T-cell (primary cell): ENCODE measurements around the gene HMG20A. TPM values are rescaled to one million over a fixed set of nuclear protein-coding genes. Genes with fewer than 3 reads are reported as not detected.

ENCODE experiments used
- ATAC-seq, 4 experiments: fragments of 200-7000 bp in 3 of 4; fragments of 150-1000 bp in 1 of 4; cut with Tn5 transposase; replicated peaks in 1 of 4; 1 replicate in 3 of 4; 2 replicates in 1 of 4; pipeline ENCODE4 v1.10.0; 2021; ENCODE audit warnings: moderate library complexity in 3 of 4, mild to moderate bottlenecking in 2 of 4, moderate number of reproducible peaks in 1 of 4
- CTCF ChIA-PET, 2 donors: fragments of 300-600 bp; sonication (Branson Sonifier 250); formaldehyde crosslinking; loops; one replicate each; lab custom pipeline; 2022; ENCODE audit warnings: antibody characterized with exemption in 2 of 2; lab: Charles Lee
- POLR2A ChIA-PET, 2 donors: fragments of 300-600 bp; sonication (Branson Sonifier 250); formaldehyde crosslinking; loops; one replicate each; lab custom pipeline; 2022; ENCODE audit warnings: antibody characterized with exemption in 2 of 2; lab: Charles Lee
- DNase-seq, 35 experiments: peaks; one replicate each; pipeline versions ENCODE4 v3.0.0 to v3.0.0-alpha.2; 2013 to 2023
- H3K27ac ChIP-seq: one replicate; pipeline ENCODE4 v1.5.1; 2013; ENCODE audit warnings: low read length
- H3K27me3 ChIP-seq, 2 experiments: replicated peaks in 1 of 2; 1 replicate in 1 of 2; 2 replicates in 1 of 2; pipeline versions ENCODE4 v1.6.1 to v1.7.0; 2013; ENCODE audit warnings: low read length in 1 of 2, mixed read lengths in 1 of 2; ENCODE audit not compliant: control insufficient read depth in 2 of 2, insufficient read depth in 2 of 2; ENCODE audit errors: extremely low read depth in 1 of 2
- H3K36me3 ChIP-seq, 2 donors: 1 replicate in 1 of 2; 2 replicates in 1 of 2; pipeline versions ENCODE4 v1.6.1 to v1.7.0; 2013; ENCODE audit warnings: low read length in 1 of 2; ENCODE audit not compliant: control insufficient read depth in 2 of 2, insufficient read depth in 1 of 2; ENCODE audit errors: extremely low read depth in 1 of 2
- H3K4me1 ChIP-seq, 2 experiments: 1 replicate in 1 of 2; 2 replicates in 1 of 2; pipeline versions ENCODE4 v1.6.1 to v1.7.0; 2013; ENCODE audit warnings: low read length in 2 of 2, mixed read lengths in 1 of 2; ENCODE audit not compliant: insufficient read depth in 2 of 2, control insufficient read depth in 1 of 2; ENCODE audit errors: extremely low read depth in 1 of 2
- H3K4me3 ChIP-seq, 2 donors: 1 replicate in 1 of 2; 2 replicates in 1 of 2; pipeline versions ENCODE4 v1.5.1 to v1.7.0; 2013; ENCODE audit warnings: mild to moderate bottlenecking in 2 of 2, low read length in 1 of 2, moderate library complexity in 1 of 2; ENCODE audit not compliant: control insufficient read depth in 1 of 2; ENCODE audit errors: extremely low read depth in 1 of 2
- H3K9me3 ChIP-seq: 2 replicates; pipeline ENCODE4 v1.7.0; 2013
- H3K27ac Mint-ChIP-seq, 2 donors: one replicate each; pipeline ENCODE4 v1.8.0; 2020 to 2021; ENCODE audit warnings: mild to moderate bottlenecking in 2 of 2, mixed read lengths in 2 of 2
- H3K27me3 Mint-ChIP-seq, 2 donors: one replicate each; pipeline ENCODE4 v1.8.0; 2021 to 2022; ENCODE audit warnings: mixed read lengths in 2 of 2
- H3K36me3 Mint-ChIP-seq: one replicate; pipeline ENCODE4 v1.8.0; 2021; ENCODE audit warnings: mixed read lengths
- H3K4me1 Mint-ChIP-seq, 3 donors: one replicate each; pipeline ENCODE4 v1.8.0; 2020 to 2022; ENCODE audit warnings: mixed read lengths in 3 of 3, mild to moderate bottlenecking in 1 of 3
- H3K4me3 Mint-ChIP-seq, 3 donors: one replicate each; pipeline ENCODE4 v1.8.0; 2020 to 2022; ENCODE audit warnings: mild to moderate bottlenecking in 3 of 3, mixed read lengths in 3 of 3, moderate library complexity in 3 of 3
- H3K9me3 Mint-ChIP-seq, 3 donors: one replicate each; pipeline ENCODE4 v1.8.0; 2020 to 2022; ENCODE audit warnings: mixed read lengths in 3 of 3
- WGBS: methylation state at CpG from one replicate; pipeline ENCODE4 v1.1.5; 2013; ENCODE audit warnings: missing lambda C conversion rate; ENCODE audit not compliant: insufficient coverage; 5-methylcytosine and 5-hydroxymethylcytosine counted together
- total RNA-seq, 35 experiments: library from RNA in 6 of 35; stranded (reverse) in 6 of 35; fragments of 120-200 nt in 1 of 35; gene quantifications; one replicate each; pipeline versions ENCODE4 v1.2.1 to v1.2.4 and lab custom pipeline; 2013 to 2026

Gene HMG20A
- total RNA-seq, 5 donors from 2014 or later (not counting 1 experiment from before 2014, with no cell fraction given): 34.2 to 48.3 (median 42.0) TPM

GRCh38 chr15:77475001-77475400 is 54.3 kb downstream of the HMG20A start:
- DNase-seq (no peak), ATAC-seq (no peak)
- Mint-ChIP-seq H3K27ac (no peak overlapping the region), H3K27me3 (no peaks in the 10 kb centered on the region), H3K4me1 (no peaks in the 10 kb centered on the region), H3K4me3 (no peak overlapping the region), H3K9me3 (no peaks in the 10 kb centered on the region), H3K36me3 (peaks cover 69% of the 10 kb centered on the region)
- Histone ChIP-seq H3K27me3 (no peaks in the 10 kb centered on the region), H3K4me1 (no peaks in the 10 kb centered on the region), H3K36me3 (peaks cover 6 to 49% of the 10 kb centered on the region in 2 donors), H3K4me3 (no peak overlapping the region), H3K9me3 (no peaks in the 10 kb centered on the region), H3K27ac (no peak overlapping the region)
- ChIA-PET POLR2A (no interaction called here), CTCF (no interaction called here)
- WGBS: 100% methylated on average over 1 of the region's 2 CpGs

- H3K27me3 ChIP-seq: no peaks in the 10 kb centered on the region
- DNase-seq (no peak), ATAC-seq (no peak)
- H3K9me3 ChIP-seq: no peaks in the 10 kb centered on the region
- Mint-ChIP-seq H3K27me3 (no peaks in the 10 kb centered on the region), H3K4me1 (no peaks in the 10 kb centered on the region), H3K36me3 (peaks cover 68% of the 10 kb centered on the region), H3K4me3 (no peak overlapping the region), H3K27ac (no peak overlapping the region), H3K9me3 (no peaks in the 10 kb centered on the region)
- no peaks in the 10 kb centered on the region for H3K4me1 ChIP-seq
- 93% methylated on average over 3 of the region's 5 CpGs for WGBS
- no peak overlapping the region for H3K4me3 ChIP-seq
- H3K36me3 ChIP-seq: peaks cover 7 to 49% of the 10 kb centered on the region in 2 donors
- ChIA-PET POLR2A (no interaction called here), CTCF (interaction anchor here in 1 of 2 donors (0.6 to 1.0 kb wide), 2 partner anchors 21 to 64 kb away, joined by 3 read pairs; no protein-coding TSS in a partner anchor)
- no peak overlapping the region for H3K27ac ChIP-seq
Measured at GRCh38 chr15:77475898-77476297, 55.2 kb downstream of the HMG20A start.

GRCh38 chr15:77476995-77477394 is 56.3 kb downstream of the HMG20A start:
- Mint-ChIP-seq H3K4me3 (no peak overlapping the region), H3K27me3 (no peaks in the 10 kb centered on the region), H3K36me3 (peaks cover 64% of the 10 kb centered on the region), H3K27ac (no peak overlapping the region), H3K9me3 (no peaks in the 10 kb centered on the region), H3K4me1 (no peaks in the 10 kb centered on the region)
- ChIA-PET CTCF (interaction anchor here (0.6 to 1.0 kb wide), 4 partner anchors 20 to 1178 kb away, joined by 3 to 6 read pairs (median 3); no protein-coding TSS in a partner anchor), POLR2A (no interaction called here)
- H3K27me3 ChIP-seq: no peaks in the 10 kb centered on the region
- H3K4me1 ChIP-seq: no peaks in the 10 kb centered on the region
- H3K9me3 ChIP-seq: no peaks in the 10 kb centered on the region
- ATAC-seq (no peak), DNase-seq (no peak)
- peaks cover 7 to 49% of the 10 kb centered on the region in 2 donors for H3K36me3 ChIP-seq
- H3K4me3 ChIP-seq: no peak overlapping the region
- no peak overlapping the region for H3K27ac ChIP-seq
- no CpG with 5 or more reads among the region's 1 CpG for WGBS

GRCh38 chr15:77478051-77478450 is 57.4 kb downstream of the HMG20A start:
- CTCF ChIA-PET: no interaction called here
- no peak for ATAC-seq
- H3K27ac ChIP-seq: no peak overlapping the region
- H3K9me3 ChIP-seq: no peaks in the 10 kb centered on the region
- H3K9me3 Mint-ChIP-seq: no peaks in the 10 kb centered on the region
- H3K36me3 Mint-ChIP-seq: peaks cover 62% of the 10 kb centered on the region
- H3K27ac Mint-ChIP-seq: no peak overlapping the region
- no peaks in the 10 kb centered on the region for H3K4me1 Mint-ChIP-seq
- H3K36me3 ChIP-seq: peaks cover 7 to 50% of the 10 kb centered on the region in 2 donors
- H3K4me3 Mint-ChIP-seq: no peak overlapping the region
- H3K4me3 ChIP-seq: no peak overlapping the region
- H3K27me3 ChIP-seq: no peaks in the 10 kb centered on the region
- WGBS: 98% methylated on average over 7 of the region's 8 CpGs
- no peaks in the 10 kb centered on the region for H3K4me1 ChIP-seq
- no peak for DNase-seq
- POLR2A ChIA-PET: no interaction called here
- H3K27me3 Mint-ChIP-seq: no peaks in the 10 kb centered on the region

GRCh38 chr15:77479015-77479414 is 58.3 kb downstream of the HMG20A start:
- WGBS: no CpG with 5 or more reads among the region's 3 CpGs
- H3K27ac Mint-ChIP-seq: no peak overlapping the region
- CTCF ChIA-PET: no interaction called here
- Histone ChIP-seq H3K4me1 (no peaks in the 10 kb centered on the region), H3K9me3 (no peaks in the 10 kb centered on the region), H3K27ac (no peak overlapping the region), H3K27me3 (no peaks in the 10 kb centered on the region), H3K4me3 (no peak overlapping the region), H3K36me3 (peaks cover 10 to 59% of the 10 kb centered on the region in 2 donors)
- H3K9me3 Mint-ChIP-seq: no peaks in the 10 kb centered on the region
- no peak for ATAC-seq
- no peak overlapping the region for H3K4me3 Mint-ChIP-seq
- H3K36me3 Mint-ChIP-seq: peaks cover 65% of the 10 kb centered on the region
- DNase-seq: no peak
- POLR2A ChIA-PET: interaction anchor here in 1 of 2 donors (0.8 kb wide), 1 partner anchor 145 kb away, joined by 3 read pairs; no protein-coding TSS in a partner anchor
- no peaks in the 10 kb centered on the region for H3K4me1 Mint-ChIP-seq
- no peaks in the 10 kb centered on the region for H3K27me3 Mint-ChIP-seq

- Histone ChIP-seq H3K4me3 (no peak overlapping the region), H3K4me1 (no peaks in the 10 kb centered on the region), H3K36me3 (peaks cover 10 to 71% of the 10 kb centered on the region in 2 donors), H3K27ac (no peak overlapping the region), H3K9me3 (no peaks in the 10 kb centered on the region), H3K27me3 (no peaks in the 10 kb centered on the region)
- WGBS: 100% methylated on average over 1 of the region's 2 CpGs
- no peak overlapping the region for H3K27ac Mint-ChIP-seq
- ChIA-PET POLR2A (no interaction called here), CTCF (interaction anchor here in 1 of 2 donors (1.1 kb wide), 1 partner anchor 14 kb away, joined by 3 read pairs; no protein-coding TSS in a partner anchor)
- H3K4me1 Mint-ChIP-seq: peaks cover 0 to 1% (median 0%) of the 10 kb centered on the region in 3 donors
- H3K9me3 Mint-ChIP-seq: no peaks in the 10 kb centered on the region
- ATAC-seq: no peak
- no peaks in the 10 kb centered on the region for H3K27me3 Mint-ChIP-seq
- peaks cover 64% of the 10 kb centered on the region for H3K36me3 Mint-ChIP-seq
- DNase-seq: no peak
- no peak overlapping the region for H3K4me3 Mint-ChIP-seq
Measured at GRCh38 chr15:77480859-77481633, 60.4 kb downstream of the HMG20A start.
